ENCODE measurements around the gene TTC3.
"Not testable (repeated sequence)": the region's sequence is repeated elsewhere in the genome, so short reads cannot be mapped to it uniquely, and the experiment has no call there.

Gene TTC3

DNA sequence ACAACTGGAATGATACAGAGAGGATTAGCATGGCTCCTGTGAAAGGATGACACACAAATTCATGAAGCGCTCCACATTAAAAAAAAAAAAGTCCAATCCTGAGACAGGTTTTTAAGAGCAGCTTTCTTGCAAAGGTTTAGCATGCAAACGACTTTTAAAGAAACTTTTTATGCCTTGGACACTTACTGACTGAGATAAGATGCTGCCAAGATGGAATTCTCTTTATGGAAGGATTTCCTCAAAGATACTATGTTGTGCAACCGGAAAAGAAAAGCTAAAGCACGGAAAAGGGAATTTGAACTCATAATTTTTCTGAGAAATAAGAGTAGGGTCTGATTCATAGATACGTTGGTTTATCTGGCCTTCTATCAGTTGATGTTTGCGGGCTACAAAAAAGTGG, 27.5 kb upstream of the TTC3 start:
- DNase-seq (ENCODE audit: low read depth): no peak
- TF ChIP-seq, protein P1, sequence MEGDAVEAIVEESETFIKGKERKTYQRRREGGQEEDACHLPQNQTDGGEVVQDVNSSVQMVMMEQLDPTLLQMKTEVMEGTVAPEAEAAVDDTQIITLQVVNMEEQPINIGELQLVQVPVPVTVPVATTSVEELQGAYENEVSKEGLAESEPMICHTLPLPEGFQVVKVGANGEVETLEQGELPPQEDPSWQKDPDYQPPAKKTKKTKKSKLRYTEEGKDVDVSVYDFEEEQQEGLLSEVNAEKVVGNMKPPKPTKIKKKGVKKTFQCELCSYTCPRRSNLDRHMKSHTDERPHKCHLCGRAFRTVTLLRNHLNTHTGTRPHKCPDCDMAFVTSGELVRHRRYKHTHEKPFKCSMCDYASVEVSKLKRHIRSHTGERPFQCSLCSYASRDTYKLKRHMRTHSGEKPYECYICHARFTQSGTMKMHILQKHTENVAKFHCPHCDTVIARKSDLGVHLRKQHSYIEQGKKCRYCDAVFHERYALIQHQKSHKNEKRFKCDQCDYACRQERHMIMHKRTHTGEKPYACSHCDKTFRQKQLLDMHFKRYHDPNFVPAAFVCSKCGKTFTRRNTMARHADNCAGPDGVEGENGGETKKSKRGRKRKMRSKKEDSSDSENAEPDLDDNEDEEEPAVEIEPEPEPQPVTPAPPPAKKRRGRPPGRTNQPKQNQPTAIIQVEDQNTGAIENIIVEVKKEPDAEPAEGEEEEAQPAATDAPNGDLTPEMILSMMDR (IDR thresholded peaks at IDR 0.05; ENCODE audit: low read depth, low read length, missing control alignments): no peak
- H3K4me3 ChIP-seq (ENCODE audit: low read depth, low read length): no peak overlapping the region

DNA sequence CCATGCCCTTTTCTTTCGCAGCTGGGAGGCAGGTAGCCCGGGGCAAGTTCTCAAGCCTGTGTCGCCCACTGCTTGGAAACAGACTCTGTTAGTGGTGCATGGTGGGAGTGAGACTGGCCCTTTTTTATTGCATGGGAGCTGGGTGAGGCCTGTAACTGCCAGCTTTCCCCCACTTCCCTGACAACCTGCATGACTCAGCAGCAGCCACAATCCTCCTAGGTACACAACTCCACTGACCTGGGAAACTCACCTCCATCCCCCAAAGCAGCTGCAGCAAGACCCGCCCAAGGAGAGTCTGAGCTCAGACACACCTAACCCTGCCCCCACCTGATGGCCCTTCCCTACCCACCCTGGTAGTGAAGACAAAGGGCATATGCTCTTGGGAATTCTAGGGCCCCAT, 26.0 kb upstream of the TTC3 start:
- DNase-seq (ENCODE audit: low read depth): no peak
- H3K4me3 ChIP-seq (ENCODE audit: low read depth, low read length): no peak overlapping the region
- TF ChIP-seq, protein P1 (IDR thresholded peaks at IDR 0.05; ENCODE audit: low read depth, low read length, missing control alignments): no peak

DNA sequence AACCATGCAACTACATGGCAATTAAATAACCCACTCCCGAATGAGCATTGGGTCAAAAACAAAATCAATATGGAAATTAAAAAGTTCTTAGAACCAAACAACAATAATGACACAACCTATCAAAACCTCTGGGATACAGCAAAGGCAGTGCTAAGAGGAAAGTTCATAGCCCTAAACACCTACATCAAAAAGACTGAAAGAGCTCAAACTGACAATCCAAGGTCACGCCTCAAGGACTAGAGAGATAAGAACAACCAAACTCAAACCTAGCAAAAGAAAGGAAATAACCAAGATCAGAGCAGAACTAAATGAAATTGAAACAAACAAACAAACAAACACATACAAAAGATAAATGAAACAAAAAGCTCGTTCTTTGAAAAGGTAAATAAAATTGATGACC, 23.3 kb upstream of the TTC3 start:
- H3K4me3 ChIP-seq (ENCODE audit: low read depth, low read length); DNase-seq (ENCODE audit: low read depth): not testable (repeated sequence)

DNA sequence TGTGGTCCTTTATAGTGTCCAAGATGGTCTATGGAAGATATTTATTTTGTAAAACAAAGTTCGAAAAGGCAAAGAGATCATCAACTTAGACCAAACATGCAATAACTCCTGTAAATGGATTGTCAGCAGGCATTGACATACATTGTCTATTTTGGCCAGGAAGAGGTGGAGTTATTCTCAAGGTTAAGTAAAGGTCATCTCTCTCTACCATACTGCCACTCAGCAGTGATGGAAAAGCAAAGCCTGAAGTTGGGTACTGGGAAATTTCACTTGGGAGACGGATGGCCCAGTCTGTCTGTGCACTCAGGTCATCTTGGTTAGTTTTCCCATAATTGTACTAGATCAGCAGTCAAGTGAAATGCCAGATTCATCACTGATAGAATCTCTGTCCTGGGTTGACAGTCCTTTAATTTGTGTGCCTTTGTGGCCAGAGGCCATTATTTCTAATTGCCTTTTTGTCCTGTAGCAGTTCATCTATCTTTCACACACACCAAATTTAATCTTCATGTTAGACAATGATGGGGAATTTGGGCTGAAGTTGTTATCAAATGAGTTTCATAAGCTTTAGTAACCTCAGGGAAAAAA, 17.7 kb upstream of the TTC3 start:
- H3K4me3 ChIP-seq (ENCODE audit: low read depth, low read length): no peak overlapping the region
- TF ChIP-seq, protein P1 (IDR thresholded peaks at IDR 0.05; ENCODE audit: low read depth, low read length, missing control alignments): no peak
- no peak for DNase-seq (ENCODE audit: low read depth)

DNA sequence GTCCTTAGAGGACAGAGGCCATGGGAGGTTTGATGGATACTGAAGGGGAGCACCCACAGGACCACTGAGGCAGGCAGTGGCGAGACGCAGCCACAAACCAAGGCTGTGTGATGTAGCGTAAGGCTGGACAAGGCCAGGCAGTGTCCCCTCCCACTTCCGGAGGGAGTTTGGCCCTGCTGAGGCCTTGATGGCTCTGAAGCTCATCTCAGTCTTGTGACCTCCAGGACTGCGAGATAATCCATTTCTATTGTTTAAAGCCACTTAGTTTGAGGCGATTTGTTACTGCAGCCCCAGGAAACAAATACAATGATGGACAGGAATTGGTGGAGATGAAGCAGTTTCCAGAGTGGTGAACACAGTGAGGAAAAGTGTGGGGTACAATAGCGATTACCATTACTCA, 15.4 kb upstream of the TTC3 start:
- TF ChIP-seq, protein P1 (IDR thresholded peaks at IDR 0.05; ENCODE audit: low read depth, low read length, missing control alignments): no peak
- no peak for DNase-seq (ENCODE audit: low read depth)
- no peak overlapping the region for H3K4me3 ChIP-seq (ENCODE audit: low read depth, low read length)

DNA sequence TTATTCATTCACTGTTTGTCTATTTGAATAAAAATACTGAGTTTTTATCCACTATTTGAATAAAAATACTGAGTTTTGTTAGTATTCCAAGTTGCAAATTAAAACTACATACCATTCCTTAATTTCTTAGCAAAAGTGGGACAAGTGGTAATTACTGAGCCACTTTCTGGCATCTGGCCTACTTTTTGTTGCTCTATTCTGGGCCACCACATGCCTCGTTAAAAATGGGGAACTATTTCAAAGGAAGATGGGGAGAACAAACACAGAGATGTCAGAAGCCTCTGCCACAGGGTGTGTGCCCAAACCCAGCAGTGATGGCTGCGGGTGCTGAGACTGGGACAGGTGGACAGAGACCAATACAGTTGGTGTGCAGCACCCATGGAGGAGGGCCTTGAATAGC, 14.8 kb upstream of the TTC3 start:
- TF ChIP-seq, protein P1 (IDR thresholded peaks at IDR 0.05; ENCODE audit: low read depth, low read length, missing control alignments): no peak
- DNase-seq (ENCODE audit: low read depth): no peak

DNA sequence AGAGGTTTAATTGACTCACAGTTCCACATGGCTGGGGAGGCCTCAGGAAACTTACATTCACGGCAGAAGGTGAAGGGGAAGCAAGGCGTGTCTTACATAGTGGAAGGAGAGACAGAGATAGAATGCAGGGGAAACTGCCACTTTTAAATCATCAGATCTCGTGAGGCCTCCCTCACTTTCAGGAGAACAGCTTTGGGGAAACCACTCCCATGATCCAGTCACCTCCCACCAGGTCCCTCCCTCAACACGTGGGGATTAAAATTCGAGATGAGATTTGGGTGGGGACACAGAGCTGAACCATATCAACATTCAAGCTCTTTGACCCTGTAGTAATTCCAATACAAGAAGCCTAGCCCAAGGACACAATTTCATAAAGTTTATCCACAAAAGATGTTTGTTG, 13.9 kb upstream of the TTC3 start:
- TF ChIP-seq, protein P1 (IDR thresholded peaks at IDR 0.05; ENCODE audit: low read depth, low read length, missing control alignments): no peak
- no peak overlapping the region for H3K4me3 ChIP-seq (ENCODE audit: low read depth, low read length)
- DNase-seq (ENCODE audit: low read depth): no peak

More for the DNA sequence above, 14.8 kb upstream of the TTC3 start:
- no peak overlapping the region for H3K4me3 ChIP-seq (ENCODE audit: low read depth, low read length)
